Chondrocyte (in vitro differentiated cells): ENCODE results near the gene OR6S1. TPM values are rescaled to one million over a fixed set of nuclear protein-coding genes. Genes with fewer than 3 reads are reported as not detected.

Source experiments
- DNase-seq: peaks from one replicate; pipeline ENCODE4 v3.0.0; 2021; ENCODE audit warnings: mixed read lengths, low spot score
- H3K27ac Mint-ChIP-seq: one replicate; pipeline ENCODE4 v1.8.0; 2021; ENCODE audit warnings: mild to moderate bottlenecking, moderate library complexity, mixed read lengths; ENCODE audit not compliant: unreplicated experiment
- H3K27me3 Mint-ChIP-seq: 2 replicates; pipeline ENCODE4 v1.8.0; 2021; ENCODE audit warnings: low read depth, mixed read lengths
- H3K36me3 Mint-ChIP-seq: 2 replicates; pipeline ENCODE4 v1.8.0; 2021; ENCODE audit warnings: low read depth, mixed read lengths
- H3K4me1 Mint-ChIP-seq: 2 replicates; pipeline ENCODE4 v1.8.0; 2021; ENCODE audit warnings: low read depth, mild to moderate bottlenecking, mixed read lengths
- H3K4me3 Mint-ChIP-seq: one replicate; pipeline ENCODE4 v1.8.0; 2021; ENCODE audit warnings: mild to moderate bottlenecking, moderate library complexity, mixed read lengths; ENCODE audit not compliant: unreplicated experiment
- H3K9me3 Mint-ChIP-seq: 2 replicates; pipeline ENCODE4 v1.8.0; 2021; ENCODE audit warnings: low read depth, mixed read lengths
- total RNA-seq: library from RNA; stranded (reverse); gene quantifications from 3 replicates; pipeline ENCODE4 v1.2.1, GENCODE V29; 2021
- TF ChIP-seq, protein P1 (sequence below): fragments of 200-600 bp; sonication (generic); IDR thresholded peaks from 2 replicates; pipeline ENCODE4 v1.5.0; 2021; ENCODE audit warnings: antibody characterized with exemption, mild to moderate bottlenecking, moderate library complexity

OR6S1 gene
- total RNA-seq, 1 donor from 2014 or later = not detected

DNA sequence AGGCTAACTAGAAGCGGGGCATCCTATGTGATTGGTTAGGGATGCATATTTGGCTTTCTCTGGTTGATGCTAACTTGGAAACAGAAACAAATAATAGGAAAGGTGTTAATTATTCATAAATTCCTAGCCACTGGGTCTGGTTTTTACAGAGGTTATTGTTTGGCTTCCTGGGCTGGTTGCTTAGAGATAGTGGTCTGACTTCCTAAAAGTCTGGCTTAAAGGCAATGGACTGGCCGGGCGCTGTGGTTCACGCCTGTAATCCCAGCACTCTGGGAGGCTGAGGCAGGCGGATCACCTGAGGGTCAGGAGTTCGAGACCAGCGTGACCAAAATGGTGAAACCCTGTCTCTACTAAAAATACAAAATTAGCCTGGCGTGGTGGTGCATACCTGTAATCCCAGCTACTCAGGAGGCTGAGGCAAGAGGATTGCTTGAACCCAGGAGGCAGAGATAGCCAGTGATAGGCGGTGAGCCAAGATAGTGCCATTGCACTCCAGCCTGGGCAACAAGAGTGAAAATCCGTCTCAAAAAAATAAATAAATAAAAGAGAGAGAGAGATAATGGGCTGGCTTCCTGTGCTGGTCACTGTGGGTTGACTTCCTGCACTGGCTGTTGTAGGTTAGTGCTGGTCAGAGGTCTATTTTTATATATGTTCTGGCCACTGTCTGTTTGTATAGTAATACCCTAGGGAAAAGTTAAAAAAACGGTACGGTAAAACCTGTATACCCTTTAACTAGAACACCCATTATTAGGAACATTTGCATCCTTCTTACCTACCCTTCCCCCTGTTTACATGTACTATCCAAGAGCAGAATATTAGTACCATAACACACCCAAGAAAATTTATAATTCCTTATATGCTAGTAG is 24.1 kb downstream of the OR6S1 start:
- Mint-ChIP-seq H3K27me3 (peaks cover 6% of the 10 kb centered on the region), H3K4me1 (no peaks in the 10 kb centered on the region), H3K36me3 (no peaks in the 10 kb centered on the region), H3K4me3 (no peak overlapping the region), H3K9me3 (no peaks in the 10 kb centered on the region), H3K27ac (peak overlapping the region; percentile 42)
- DNase-seq = no peak
- TF ChIP-seq, protein P1, sequence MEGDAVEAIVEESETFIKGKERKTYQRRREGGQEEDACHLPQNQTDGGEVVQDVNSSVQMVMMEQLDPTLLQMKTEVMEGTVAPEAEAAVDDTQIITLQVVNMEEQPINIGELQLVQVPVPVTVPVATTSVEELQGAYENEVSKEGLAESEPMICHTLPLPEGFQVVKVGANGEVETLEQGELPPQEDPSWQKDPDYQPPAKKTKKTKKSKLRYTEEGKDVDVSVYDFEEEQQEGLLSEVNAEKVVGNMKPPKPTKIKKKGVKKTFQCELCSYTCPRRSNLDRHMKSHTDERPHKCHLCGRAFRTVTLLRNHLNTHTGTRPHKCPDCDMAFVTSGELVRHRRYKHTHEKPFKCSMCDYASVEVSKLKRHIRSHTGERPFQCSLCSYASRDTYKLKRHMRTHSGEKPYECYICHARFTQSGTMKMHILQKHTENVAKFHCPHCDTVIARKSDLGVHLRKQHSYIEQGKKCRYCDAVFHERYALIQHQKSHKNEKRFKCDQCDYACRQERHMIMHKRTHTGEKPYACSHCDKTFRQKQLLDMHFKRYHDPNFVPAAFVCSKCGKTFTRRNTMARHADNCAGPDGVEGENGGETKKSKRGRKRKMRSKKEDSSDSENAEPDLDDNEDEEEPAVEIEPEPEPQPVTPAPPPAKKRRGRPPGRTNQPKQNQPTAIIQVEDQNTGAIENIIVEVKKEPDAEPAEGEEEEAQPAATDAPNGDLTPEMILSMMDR = no peak

DNA sequence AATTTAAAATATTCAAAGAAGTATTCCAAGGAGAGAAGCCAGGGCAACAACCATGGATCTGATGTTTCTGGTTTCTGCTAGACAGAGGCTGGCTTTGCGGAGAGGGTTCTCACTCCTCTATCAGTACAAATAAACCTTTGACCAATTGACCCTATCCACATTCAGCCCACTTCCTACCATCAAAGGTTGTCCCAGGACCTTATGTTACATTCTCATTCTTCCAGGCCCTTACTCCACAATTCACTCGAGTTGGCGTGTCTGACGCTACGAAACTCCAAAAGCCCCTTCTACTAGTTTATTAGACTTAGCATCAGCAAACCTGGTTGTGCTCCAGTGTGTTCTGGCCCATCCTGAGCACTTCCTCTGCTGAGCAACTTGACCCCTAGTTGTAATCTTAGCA is 25.5 kb downstream of the OR6S1 start:
- H3K36me3 Mint-ChIP-seq = no peaks in the 10 kb centered on the region
- H3K27ac Mint-ChIP-seq = no peak overlapping the region
- TF ChIP-seq, protein P1 = no peak
- H3K4me3 Mint-ChIP-seq = no peak overlapping the region
- no peaks in the 10 kb centered on the region for H3K9me3 Mint-ChIP-seq
- H3K27me3 Mint-ChIP-seq = peaks cover 6% of the 10 kb centered on the region
- H3K4me1 Mint-ChIP-seq = no peaks in the 10 kb centered on the region
- DNase-seq = no peak

DNA sequence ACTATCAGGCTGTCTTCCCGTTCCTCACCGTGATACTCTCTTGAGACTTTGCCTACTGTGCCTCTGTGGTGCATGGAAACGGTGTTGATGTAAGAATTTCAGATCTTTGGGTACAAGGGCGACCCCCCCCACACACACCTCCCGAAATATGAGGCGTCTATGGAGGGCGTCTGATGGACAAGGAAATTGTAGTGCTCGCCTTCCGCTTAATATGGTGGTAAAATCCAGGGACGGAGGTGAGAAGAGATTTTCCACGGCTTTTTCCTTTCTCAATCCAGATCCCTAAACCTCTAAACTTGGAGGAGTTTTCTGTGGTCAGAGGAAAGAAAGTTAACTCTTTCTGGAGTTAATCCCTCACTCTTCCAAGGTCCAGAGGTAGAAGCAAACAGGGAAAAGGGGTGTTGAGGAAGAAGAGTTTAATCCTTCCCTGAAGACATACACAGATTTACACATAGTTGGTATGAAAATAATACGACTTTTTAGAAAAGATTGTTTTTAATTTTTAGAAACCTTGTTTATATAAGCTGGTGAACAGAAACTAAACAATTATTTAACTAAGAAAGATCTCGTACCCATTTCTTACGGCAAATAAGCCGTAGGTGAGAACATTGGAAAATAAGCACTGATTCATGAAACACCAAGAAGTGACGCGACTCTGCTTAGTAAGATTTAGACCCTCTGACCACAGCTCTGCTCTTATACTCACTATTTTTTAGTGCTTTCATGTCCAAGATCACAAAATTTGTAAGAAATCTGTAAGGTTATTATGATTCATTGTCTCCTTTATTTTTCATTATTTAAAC is 27.3 kb downstream of the OR6S1 start:
- TF ChIP-seq, protein P1 = no peak
- no peaks in the 10 kb centered on the region for H3K4me1 Mint-ChIP-seq
- no peak for DNase-seq

DNA sequence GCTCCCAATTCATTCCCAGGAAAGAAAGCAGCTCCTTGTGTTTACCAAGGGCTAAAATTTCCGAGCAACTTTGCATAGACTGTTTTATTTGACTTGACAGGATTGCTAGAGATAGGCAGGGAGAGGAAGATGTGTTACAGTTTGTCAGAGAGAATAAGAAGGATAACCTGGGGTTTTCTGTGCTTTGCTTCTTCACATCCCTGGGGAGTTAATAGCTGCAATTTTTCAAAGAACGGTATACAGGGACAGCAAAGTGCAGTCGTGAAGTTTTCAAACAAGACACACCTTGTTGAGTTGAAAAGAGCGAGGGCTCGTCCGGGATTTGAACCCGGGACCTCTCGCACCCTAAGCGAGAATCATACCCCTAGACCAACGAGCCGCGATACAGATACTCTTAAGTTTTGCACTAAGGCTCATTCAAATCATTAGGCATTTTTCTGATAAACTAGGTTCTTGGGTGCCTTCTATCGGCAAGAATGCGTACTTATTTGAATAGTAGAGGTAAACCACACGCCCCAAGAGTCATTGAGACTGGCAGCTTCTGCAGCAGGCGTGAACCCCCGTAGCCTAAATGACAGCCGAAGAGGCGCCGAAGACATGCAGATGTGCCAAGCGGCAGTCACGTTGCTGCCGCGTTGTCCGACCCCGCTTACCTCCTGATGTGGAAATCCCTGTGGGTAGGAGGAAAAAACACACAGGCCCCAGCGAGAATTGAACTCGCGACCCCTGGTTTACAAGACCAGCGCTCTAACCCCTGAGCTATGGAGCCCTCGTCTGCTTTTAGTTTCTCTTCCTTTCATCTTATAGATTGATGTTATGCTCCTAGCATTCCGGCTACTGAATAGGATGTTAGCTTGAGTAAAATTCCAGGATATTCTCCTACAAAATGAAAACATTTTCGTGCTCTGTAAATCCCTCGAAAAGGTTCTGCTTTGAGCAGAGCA is 28.1 kb downstream of the OR6S1 start:
- no peaks in the 10 kb centered on the region for H3K9me3 Mint-ChIP-seq
- DNase-seq = no peak
- TF ChIP-seq, protein P1 = peak; percentile 86
- H3K36me3 Mint-ChIP-seq = no peaks in the 10 kb centered on the region
- H3K27ac Mint-ChIP-seq = no peak overlapping the region
- H3K27me3 Mint-ChIP-seq = no peaks in the 10 kb centered on the region
- no peak overlapping the region for H3K4me3 Mint-ChIP-seq
- H3K4me1 Mint-ChIP-seq = no peaks in the 10 kb centered on the region

More for the DNA sequence above, 27.3 kb downstream of the OR6S1 start:
- no peak overlapping the region for H3K4me3 Mint-ChIP-seq
- H3K9me3 Mint-ChIP-seq = no peaks in the 10 kb centered on the region
- H3K36me3 Mint-ChIP-seq = no peaks in the 10 kb centered on the region
- H3K27ac Mint-ChIP-seq = peak overlapping the region; percentile 58
- H3K27me3 Mint-ChIP-seq = peaks cover 6% of the 10 kb centered on the region
